Measurements from ENCODE around the gene KIR2DL3.
"Not testable (repeated sequence)": the region's sequence is repeated elsewhere in the genome, so short reads cannot be mapped to it uniquely, and the experiment has no call there.

KIR2DL3 gene

DNA sequence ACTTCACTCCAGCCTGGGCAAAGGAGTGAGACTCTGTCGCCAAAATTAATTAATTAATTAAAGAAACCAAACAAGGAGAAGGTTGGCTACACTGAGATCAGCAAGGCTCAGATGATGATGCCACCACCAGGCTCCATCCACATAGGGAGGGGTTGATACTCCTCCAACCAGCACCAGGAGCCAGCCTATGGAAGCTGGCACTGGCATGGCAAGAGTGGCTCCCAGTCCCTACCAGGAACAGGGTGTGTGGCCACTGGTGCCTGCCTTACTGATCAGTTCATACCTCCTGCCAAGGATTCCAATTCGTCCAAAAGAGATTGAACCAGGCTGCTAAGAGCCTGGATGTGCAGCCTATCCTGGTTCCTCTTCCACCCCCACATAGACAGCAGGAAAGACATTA is 34.4 kb downstream of the KIR2DL3 start:
- not testable (repeated sequence) for H3K9ac ChIP-seq (ENCODE audit: low read depth, low read length, poor library complexity); H3K4ac ChIP-seq (ENCODE audit: low read length); H3K18ac ChIP-seq (ENCODE audit: low read length); DNase-seq (ENCODE audit: low spot score); H2BK5ac ChIP-seq (ENCODE audit: low read length); H3K36me3 ChIP-seq (replicated peaks in 1 of 2; ENCODE audit: control insufficient read depth in 2 of 2, insufficient read depth in 2 of 2, low read length in 2 of 2); H3K9me3 ChIP-seq (replicated peaks in 1 of 2; ENCODE audit: control insufficient read depth in 2 of 2, insufficient read depth in 1 of 2, low read depth in 1 of 2, low read length in 2 of 2); H2AK5ac ChIP-seq (ENCODE audit: low read depth, low read length); H2BK15ac ChIP-seq (ENCODE audit: low read length); H3K14ac ChIP-seq (ENCODE audit: low read length); H2BK12ac ChIP-seq (ENCODE audit: low read length); H3K27me3 ChIP-seq (ENCODE audit: control insufficient read depth in 3 of 3, insufficient read depth in 3 of 3, low read depth in 1 of 3, low read length in 3 of 3); H4K91ac ChIP-seq (ENCODE audit: low read depth, low read length, poor library complexity); H3K79me1 ChIP-seq (ENCODE audit: low read depth, low read length); H3K4me3 ChIP-seq (ENCODE audit: low read length in 2 of 2); H4K8ac ChIP-seq (ENCODE audit: low read depth, low read length); H2BK120ac ChIP-seq (ENCODE audit: low read depth, low read length); H3K27ac ChIP-seq (replicated peaks; ENCODE audit: low read length); H3K4me1 ChIP-seq (ENCODE audit: control insufficient read depth in 2 of 2, insufficient read depth in 1 of 2, low read depth in 1 of 2, low read length in 2 of 2); H3K23ac ChIP-seq (ENCODE audit: low read depth, low read length, poor library complexity); H2AFZ ChIP-seq (ENCODE audit: low read length); H3K4me2 ChIP-seq (ENCODE audit: insufficient read depth, low read length, poor library complexity, severe bottlenecking)
- no CpG with 5 or more reads among the region's 2 CpGs for WGBS, 2 donors (ENCODE audit: extremely low coverage in 2 of 2, insufficient read length in 2 of 2, insufficient replicate concordance in 1 of 2)

DNA sequence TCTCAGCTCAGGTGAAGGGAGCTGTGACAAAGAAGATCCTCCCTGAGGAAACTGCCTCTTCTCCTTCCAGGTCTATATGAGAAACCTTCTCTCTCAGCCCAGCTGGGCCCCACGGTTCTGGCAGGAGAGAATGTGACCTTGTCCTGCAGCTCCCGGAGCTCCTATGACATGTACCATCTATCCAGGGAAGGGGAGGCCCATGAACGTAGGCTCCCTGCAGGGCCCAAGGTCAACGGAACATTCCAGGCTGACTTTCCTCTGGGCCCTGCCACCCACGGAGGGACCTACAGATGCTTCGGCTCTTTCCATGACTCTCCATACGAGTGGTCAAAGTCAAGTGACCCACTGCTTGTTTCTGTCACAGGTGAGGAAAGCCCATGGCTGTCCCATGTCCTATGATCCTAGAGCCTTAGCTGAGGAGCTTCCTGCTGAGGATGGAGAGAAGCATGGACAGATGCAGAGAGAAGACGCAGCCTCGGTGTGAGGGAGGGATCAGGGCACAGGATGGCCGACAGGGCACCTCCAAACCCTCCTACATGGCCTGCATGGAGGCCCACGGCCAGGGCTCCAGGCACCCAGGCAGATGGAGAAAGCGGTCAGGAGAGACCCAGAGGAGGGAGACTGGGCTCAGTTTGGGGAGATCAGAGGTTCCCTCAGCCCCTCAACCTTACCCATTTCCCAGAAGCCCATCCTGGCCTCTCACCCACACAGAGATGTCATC is 36.9 kb downstream of the KIR2DL3 start:
- not testable (repeated sequence) for DNase-seq (ENCODE audit: low spot score); H4K8ac ChIP-seq (ENCODE audit: low read depth, low read length); H3K4me3 ChIP-seq (ENCODE audit: low read length in 2 of 2); H3K4ac ChIP-seq (ENCODE audit: low read length); H3K18ac ChIP-seq (ENCODE audit: low read length); H2BK120ac ChIP-seq (ENCODE audit: low read depth, low read length); H2AK5ac ChIP-seq (ENCODE audit: low read depth, low read length); H4K91ac ChIP-seq (ENCODE audit: low read depth, low read length, poor library complexity); H2AFZ ChIP-seq (ENCODE audit: low read length); H3K4me1 ChIP-seq (ENCODE audit: control insufficient read depth in 2 of 2, insufficient read depth in 1 of 2, low read depth in 1 of 2, low read length in 2 of 2); H3K9ac ChIP-seq (ENCODE audit: low read depth, low read length, poor library complexity); H3K14ac ChIP-seq (ENCODE audit: low read length); H2BK5ac ChIP-seq (ENCODE audit: low read length); H3K27ac ChIP-seq (replicated peaks; ENCODE audit: low read length); H3K36me3 ChIP-seq (replicated peaks in 1 of 2; ENCODE audit: control insufficient read depth in 2 of 2, insufficient read depth in 2 of 2, low read length in 2 of 2); H3K27me3 ChIP-seq (ENCODE audit: control insufficient read depth in 3 of 3, insufficient read depth in 3 of 3, low read depth in 1 of 3, low read length in 3 of 3); H3K23ac ChIP-seq (ENCODE audit: low read depth, low read length, poor library complexity); H2BK12ac ChIP-seq (ENCODE audit: low read length); H3K4me2 ChIP-seq (ENCODE audit: insufficient read depth, low read length, poor library complexity, severe bottlenecking); H3K9me3 ChIP-seq (replicated peaks in 1 of 2; ENCODE audit: control insufficient read depth in 2 of 2, insufficient read depth in 1 of 2, low read depth in 1 of 2, low read length in 2 of 2); H2BK15ac ChIP-seq (ENCODE audit: low read length); H3K79me1 ChIP-seq (ENCODE audit: low read depth, low read length)
- no CpG with 5 or more reads among the region's 12 CpGs for WGBS, 2 donors (ENCODE audit: extremely low coverage in 2 of 2, insufficient read length in 2 of 2, insufficient replicate concordance in 1 of 2)

DNA sequence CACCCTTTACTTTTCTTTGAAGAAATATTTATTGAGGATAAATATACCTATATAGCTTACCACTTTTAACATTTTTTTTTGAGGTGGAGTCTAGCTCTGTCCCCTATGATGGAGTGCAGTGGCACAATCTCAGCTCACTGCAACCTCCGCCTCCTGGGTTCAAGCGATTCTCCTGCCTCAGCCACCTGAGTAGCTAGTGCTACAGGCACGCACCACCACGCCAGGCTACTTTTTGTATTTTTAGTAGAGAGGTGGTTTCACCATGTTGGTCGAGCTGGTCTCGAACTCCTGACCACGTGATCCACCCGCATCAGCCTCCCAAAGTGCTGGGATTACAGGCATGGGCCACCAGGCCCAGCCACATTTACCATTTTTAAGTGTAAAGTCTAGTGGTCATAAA is 37.5 kb downstream of the KIR2DL3 start:
- no CpG with 5 or more reads among the region's 8 CpGs for WGBS, 2 donors (ENCODE audit: extremely low coverage in 2 of 2, insufficient read length in 2 of 2, insufficient replicate concordance in 1 of 2)
- H3K23ac ChIP-seq (ENCODE audit: low read depth, low read length, poor library complexity); H2AFZ ChIP-seq (ENCODE audit: low read length); H2BK15ac ChIP-seq (ENCODE audit: low read length); H2BK12ac ChIP-seq (ENCODE audit: low read length); H3K18ac ChIP-seq (ENCODE audit: low read length); H3K27me3 ChIP-seq (ENCODE audit: control insufficient read depth in 3 of 3, insufficient read depth in 3 of 3, low read depth in 1 of 3, low read length in 3 of 3); H2BK5ac ChIP-seq (ENCODE audit: low read length); DNase-seq (ENCODE audit: low spot score); H3K4me2 ChIP-seq (ENCODE audit: insufficient read depth, low read length, poor library complexity, severe bottlenecking); H3K4ac ChIP-seq (ENCODE audit: low read length); H3K9me3 ChIP-seq (replicated peaks in 1 of 2; ENCODE audit: control insufficient read depth in 2 of 2, insufficient read depth in 1 of 2, low read depth in 1 of 2, low read length in 2 of 2); H2BK120ac ChIP-seq (ENCODE audit: low read depth, low read length); H3K9ac ChIP-seq (ENCODE audit: low read depth, low read length, poor library complexity); H3K36me3 ChIP-seq (replicated peaks in 1 of 2; ENCODE audit: control insufficient read depth in 2 of 2, insufficient read depth in 2 of 2, low read length in 2 of 2); H4K91ac ChIP-seq (ENCODE audit: low read depth, low read length, poor library complexity); H3K79me1 ChIP-seq (ENCODE audit: low read depth, low read length); H4K8ac ChIP-seq (ENCODE audit: low read depth, low read length); H2AK5ac ChIP-seq (ENCODE audit: low read depth, low read length); H3K14ac ChIP-seq (ENCODE audit: low read length); H3K4me1 ChIP-seq (ENCODE audit: control insufficient read depth in 2 of 2, insufficient read depth in 1 of 2, low read depth in 1 of 2, low read length in 2 of 2); H3K27ac ChIP-seq (replicated peaks; ENCODE audit: low read length); H3K4me3 ChIP-seq (ENCODE audit: low read length in 2 of 2): not testable (repeated sequence)

DNA sequence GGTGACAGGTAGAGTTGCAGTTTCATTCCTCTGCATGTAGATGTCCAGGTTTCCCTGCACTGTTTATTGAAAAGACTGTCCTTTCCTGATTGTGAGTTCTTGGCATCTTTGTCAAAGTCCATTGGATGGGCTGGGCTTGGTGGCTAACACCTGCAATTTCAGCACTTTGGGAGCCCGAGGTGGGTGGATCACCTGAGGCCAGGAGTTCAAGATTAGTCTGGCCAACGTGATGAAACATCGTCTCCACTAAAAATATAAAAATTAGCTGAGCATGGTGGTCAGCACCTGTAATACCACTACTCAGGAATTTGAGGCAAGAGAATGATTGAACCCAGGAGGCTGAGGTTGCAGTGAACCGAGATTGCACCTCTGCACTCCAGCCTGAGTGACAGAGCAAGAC is 39.5 kb downstream of the KIR2DL3 start:
- H3K9ac ChIP-seq (ENCODE audit: low read depth, low read length, poor library complexity); H3K14ac ChIP-seq (ENCODE audit: low read length); H4K91ac ChIP-seq (ENCODE audit: low read depth, low read length, poor library complexity); H3K27me3 ChIP-seq (ENCODE audit: control insufficient read depth in 3 of 3, insufficient read depth in 3 of 3, low read depth in 1 of 3, low read length in 3 of 3); H4K8ac ChIP-seq (ENCODE audit: low read depth, low read length); H3K36me3 ChIP-seq (replicated peaks in 1 of 2; ENCODE audit: control insufficient read depth in 2 of 2, insufficient read depth in 2 of 2, low read length in 2 of 2); H3K79me1 ChIP-seq (ENCODE audit: low read depth, low read length); H2BK5ac ChIP-seq (ENCODE audit: low read length); H3K4ac ChIP-seq (ENCODE audit: low read length); H3K4me2 ChIP-seq (ENCODE audit: insufficient read depth, low read length, poor library complexity, severe bottlenecking); H2AK5ac ChIP-seq (ENCODE audit: low read depth, low read length); H3K27ac ChIP-seq (replicated peaks; ENCODE audit: low read length); DNase-seq (ENCODE audit: low spot score); H2BK120ac ChIP-seq (ENCODE audit: low read depth, low read length); H3K23ac ChIP-seq (ENCODE audit: low read depth, low read length, poor library complexity); H3K9me3 ChIP-seq (replicated peaks in 1 of 2; ENCODE audit: control insufficient read depth in 2 of 2, insufficient read depth in 1 of 2, low read depth in 1 of 2, low read length in 2 of 2); H2BK12ac ChIP-seq (ENCODE audit: low read length); H3K18ac ChIP-seq (ENCODE audit: low read length); H3K4me1 ChIP-seq (ENCODE audit: control insufficient read depth in 2 of 2, insufficient read depth in 1 of 2, low read depth in 1 of 2, low read length in 2 of 2); H2AFZ ChIP-seq (ENCODE audit: low read length); H2BK15ac ChIP-seq (ENCODE audit: low read length); H3K4me3 ChIP-seq (ENCODE audit: low read length in 2 of 2): not testable (repeated sequence)
- no CpG with 5 or more reads among the region's 4 CpGs for WGBS, 2 donors (ENCODE audit: extremely low coverage in 2 of 2, insufficient read length in 2 of 2, insufficient replicate concordance in 1 of 2)

Data from neuronal stem cell (in vitro differentiated cells).